ENCODE results near the gene EPSTI1.

DNA sequence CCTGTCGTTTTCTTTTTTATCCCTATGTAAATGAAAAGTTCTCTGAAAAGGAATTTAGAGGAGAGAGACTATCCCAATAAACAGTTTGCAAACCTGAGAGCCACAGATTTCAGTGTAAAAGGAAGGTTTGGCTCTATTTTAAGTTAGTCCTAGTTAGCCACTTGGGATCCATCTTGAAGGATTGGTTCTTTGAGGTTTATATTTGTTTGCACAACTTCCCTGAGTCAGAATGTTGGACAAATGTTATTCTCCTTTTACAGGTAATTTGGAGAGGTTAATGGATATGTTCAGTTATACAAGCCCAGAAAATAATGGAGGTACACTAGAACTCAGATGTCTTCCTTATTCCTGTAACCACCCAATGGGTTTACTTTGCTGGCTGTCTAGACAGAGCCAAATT lies 28.8 kb upstream of the EPSTI1 start:
- TF ChIP-seq, protein P1, sequence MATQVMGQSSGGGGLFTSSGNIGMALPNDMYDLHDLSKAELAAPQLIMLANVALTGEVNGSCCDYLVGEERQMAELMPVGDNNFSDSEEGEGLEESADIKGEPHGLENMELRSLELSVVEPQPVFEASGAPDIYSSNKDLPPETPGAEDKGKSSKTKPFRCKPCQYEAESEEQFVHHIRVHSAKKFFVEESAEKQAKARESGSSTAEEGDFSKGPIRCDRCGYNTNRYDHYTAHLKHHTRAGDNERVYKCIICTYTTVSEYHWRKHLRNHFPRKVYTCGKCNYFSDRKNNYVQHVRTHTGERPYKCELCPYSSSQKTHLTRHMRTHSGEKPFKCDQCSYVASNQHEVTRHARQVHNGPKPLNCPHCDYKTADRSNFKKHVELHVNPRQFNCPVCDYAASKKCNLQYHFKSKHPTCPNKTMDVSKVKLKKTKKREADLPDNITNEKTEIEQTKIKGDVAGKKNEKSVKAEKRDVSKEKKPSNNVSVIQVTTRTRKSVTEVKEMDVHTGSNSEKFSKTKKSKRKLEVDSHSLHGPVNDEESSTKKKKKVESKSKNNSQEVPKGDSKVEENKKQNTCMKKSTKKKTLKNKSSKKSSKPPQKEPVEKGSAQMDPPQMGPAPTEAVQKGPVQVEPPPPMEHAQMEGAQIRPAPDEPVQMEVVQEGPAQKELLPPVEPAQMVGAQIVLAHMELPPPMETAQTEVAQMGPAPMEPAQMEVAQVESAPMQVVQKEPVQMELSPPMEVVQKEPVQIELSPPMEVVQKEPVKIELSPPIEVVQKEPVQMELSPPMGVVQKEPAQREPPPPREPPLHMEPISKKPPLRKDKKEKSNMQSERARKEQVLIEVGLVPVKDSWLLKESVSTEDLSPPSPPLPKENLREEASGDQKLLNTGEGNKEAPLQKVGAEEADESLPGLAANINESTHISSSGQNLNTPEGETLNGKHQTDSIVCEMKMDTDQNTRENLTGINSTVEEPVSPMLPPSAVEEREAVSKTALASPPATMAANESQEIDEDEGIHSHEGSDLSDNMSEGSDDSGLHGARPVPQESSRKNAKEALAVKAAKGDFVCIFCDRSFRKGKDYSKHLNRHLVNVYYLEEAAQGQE (IDR thresholded peaks at IDR 0.05; ENCODE audit: insufficient read depth in 1 of 2, low read depth in 2 of 2, low read length in 1 of 2): no peak
- TF ChIP-seq CTCF (IDR thresholded peaks at IDR 0.05): no peak
